Prostate gland (tissue), 2 donors: Measurements from ENCODE around the gene SLFN12L.
"Not testable (repeated sequence)": the region's sequence is repeated elsewhere in the genome, so short reads cannot be mapped to it uniquely, and the experiment has no call there.

Source experiments
- POLR2A ChIP-seq: fragments of 450-650 bp; IDR thresholded peaks from one replicate; pipeline ENCODE4 v1.6.1; 2016; ENCODE audit warnings: antibody characterized with exemption, mild to moderate bottlenecking
- TF ChIP-seq, protein P1 (sequence below), 4 experiments: fragments of 200-600 bp in 2 of 4; fragments of 450-650 bp in 2 of 4; sonication (generic) in 2 of 4; IDR thresholded peaks; 1 replicate in 3 of 4; 2 replicates in 1 of 4; pipeline ENCODE4 v1.5.1; 2016 to 2019; ENCODE audit warnings: antibody characterized with exemption in 4 of 4, mild to moderate bottlenecking in 2 of 4, moderate library complexity in 2 of 4

DNA sequence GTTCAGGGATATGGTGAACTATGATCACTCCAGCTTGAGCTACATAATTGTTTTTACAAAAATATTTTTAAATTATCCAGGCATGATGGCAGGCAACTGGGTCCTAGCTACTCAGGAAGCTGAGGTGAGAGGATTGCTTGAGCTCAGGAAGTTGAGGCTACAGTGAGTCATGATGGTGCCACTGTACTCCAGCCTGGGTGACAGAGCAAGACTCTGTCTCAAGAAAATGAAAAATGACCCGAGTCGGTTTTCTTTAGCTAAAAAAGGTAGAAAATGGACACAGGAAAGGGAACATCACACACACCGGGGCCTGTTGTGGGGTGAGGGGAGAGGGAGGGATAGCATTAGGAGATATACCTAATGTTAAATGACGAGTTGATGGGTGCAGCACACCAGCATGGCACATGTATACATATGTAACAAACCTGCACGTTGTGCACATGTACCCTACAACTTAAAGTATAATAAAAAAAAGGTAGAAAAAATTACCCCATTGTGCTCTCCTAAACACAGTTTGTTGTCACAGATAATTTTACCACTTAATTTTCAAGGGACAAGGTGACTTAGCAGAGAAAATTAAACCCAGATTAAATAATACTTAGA, 15.7 kb downstream of the SLFN12L start:
- TF ChIP-seq, protein P1, sequence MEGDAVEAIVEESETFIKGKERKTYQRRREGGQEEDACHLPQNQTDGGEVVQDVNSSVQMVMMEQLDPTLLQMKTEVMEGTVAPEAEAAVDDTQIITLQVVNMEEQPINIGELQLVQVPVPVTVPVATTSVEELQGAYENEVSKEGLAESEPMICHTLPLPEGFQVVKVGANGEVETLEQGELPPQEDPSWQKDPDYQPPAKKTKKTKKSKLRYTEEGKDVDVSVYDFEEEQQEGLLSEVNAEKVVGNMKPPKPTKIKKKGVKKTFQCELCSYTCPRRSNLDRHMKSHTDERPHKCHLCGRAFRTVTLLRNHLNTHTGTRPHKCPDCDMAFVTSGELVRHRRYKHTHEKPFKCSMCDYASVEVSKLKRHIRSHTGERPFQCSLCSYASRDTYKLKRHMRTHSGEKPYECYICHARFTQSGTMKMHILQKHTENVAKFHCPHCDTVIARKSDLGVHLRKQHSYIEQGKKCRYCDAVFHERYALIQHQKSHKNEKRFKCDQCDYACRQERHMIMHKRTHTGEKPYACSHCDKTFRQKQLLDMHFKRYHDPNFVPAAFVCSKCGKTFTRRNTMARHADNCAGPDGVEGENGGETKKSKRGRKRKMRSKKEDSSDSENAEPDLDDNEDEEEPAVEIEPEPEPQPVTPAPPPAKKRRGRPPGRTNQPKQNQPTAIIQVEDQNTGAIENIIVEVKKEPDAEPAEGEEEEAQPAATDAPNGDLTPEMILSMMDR (IDR thresholded peaks at IDR 0.05) = not testable (repeated sequence)
- TF ChIP-seq POLR2A = not testable (repeated sequence)
